ENCODE data around the gene KNTC1.
"Not testable (repeated sequence)": the region's sequence is repeated elsewhere in the genome, so short reads cannot be mapped to it uniquely, and the experiment has no call there.

DNA sequence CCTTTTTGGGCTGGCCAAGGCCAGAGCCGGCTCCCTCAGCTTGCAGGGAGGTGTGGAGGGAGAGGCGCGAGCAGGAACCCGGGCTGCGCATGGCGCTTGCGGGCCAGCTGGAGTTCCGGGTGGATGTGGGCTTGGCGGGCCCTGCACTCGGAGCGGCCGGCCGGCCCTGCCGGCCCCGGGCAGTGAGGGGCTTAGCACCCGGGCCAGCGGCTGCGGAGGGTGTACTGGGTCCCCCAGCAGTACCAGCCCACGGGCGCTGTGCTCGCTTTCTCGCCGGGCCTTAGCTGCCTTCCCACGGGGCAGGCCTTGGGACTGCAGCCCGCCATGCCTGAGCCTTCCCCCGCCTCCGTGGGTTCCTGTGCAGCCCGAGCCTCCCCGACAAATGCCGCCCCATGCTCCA, 64.9 kb downstream of the KNTC1 start:
- TF ChIP-seq, protein P1, sequence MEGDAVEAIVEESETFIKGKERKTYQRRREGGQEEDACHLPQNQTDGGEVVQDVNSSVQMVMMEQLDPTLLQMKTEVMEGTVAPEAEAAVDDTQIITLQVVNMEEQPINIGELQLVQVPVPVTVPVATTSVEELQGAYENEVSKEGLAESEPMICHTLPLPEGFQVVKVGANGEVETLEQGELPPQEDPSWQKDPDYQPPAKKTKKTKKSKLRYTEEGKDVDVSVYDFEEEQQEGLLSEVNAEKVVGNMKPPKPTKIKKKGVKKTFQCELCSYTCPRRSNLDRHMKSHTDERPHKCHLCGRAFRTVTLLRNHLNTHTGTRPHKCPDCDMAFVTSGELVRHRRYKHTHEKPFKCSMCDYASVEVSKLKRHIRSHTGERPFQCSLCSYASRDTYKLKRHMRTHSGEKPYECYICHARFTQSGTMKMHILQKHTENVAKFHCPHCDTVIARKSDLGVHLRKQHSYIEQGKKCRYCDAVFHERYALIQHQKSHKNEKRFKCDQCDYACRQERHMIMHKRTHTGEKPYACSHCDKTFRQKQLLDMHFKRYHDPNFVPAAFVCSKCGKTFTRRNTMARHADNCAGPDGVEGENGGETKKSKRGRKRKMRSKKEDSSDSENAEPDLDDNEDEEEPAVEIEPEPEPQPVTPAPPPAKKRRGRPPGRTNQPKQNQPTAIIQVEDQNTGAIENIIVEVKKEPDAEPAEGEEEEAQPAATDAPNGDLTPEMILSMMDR (IDR thresholded peaks at IDR 0.05): not testable (repeated sequence)
- TF ChIP-seq POLR2AphosphoS5 (IDR thresholded peaks at IDR 0.05): not testable (repeated sequence)
